GM12873 (cell line): ENCODE results near the gene SYT2.

ENCODE experiments used
- TF ChIP-seq, protein P1 (sequence below): IDR thresholded peaks from 2 replicates; pipeline ENCODE4 v1.5.1; 2012; ENCODE audit warnings: low read depth, mild to moderate bottlenecking, moderate library complexity, low read length, control low read depth; ENCODE audit not compliant: insufficient read depth; ENCODE audit errors: missing control alignments

SYT2 gene

DNA sequence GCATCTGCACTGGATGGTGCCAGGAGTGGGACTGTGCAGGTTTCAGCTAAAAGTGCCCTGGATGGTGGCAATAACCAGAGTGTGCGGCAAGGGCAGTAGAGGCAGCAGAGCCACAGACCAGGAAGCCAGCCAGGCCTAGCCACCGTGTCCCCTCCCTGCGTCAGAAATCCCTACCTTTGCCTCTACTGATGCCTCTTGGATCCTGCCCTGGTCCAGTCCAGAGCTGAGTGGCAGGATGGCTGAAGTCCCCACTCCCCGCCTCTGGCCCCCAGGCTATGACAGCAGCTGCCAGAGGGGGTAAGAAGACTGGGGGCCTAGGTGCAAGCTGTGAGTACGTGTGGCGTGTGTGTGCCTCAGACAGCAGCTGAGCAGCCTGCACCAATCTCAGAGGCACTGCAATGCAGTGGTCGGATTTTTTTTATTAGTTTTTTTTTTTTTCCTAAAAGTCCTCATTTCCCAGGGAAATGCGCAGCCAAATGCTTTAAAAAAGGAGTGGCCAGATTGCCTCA, 51.9 kb downstream of the SYT2 start:
- TF ChIP-seq, protein P1, sequence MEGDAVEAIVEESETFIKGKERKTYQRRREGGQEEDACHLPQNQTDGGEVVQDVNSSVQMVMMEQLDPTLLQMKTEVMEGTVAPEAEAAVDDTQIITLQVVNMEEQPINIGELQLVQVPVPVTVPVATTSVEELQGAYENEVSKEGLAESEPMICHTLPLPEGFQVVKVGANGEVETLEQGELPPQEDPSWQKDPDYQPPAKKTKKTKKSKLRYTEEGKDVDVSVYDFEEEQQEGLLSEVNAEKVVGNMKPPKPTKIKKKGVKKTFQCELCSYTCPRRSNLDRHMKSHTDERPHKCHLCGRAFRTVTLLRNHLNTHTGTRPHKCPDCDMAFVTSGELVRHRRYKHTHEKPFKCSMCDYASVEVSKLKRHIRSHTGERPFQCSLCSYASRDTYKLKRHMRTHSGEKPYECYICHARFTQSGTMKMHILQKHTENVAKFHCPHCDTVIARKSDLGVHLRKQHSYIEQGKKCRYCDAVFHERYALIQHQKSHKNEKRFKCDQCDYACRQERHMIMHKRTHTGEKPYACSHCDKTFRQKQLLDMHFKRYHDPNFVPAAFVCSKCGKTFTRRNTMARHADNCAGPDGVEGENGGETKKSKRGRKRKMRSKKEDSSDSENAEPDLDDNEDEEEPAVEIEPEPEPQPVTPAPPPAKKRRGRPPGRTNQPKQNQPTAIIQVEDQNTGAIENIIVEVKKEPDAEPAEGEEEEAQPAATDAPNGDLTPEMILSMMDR, result no peak

DNA sequence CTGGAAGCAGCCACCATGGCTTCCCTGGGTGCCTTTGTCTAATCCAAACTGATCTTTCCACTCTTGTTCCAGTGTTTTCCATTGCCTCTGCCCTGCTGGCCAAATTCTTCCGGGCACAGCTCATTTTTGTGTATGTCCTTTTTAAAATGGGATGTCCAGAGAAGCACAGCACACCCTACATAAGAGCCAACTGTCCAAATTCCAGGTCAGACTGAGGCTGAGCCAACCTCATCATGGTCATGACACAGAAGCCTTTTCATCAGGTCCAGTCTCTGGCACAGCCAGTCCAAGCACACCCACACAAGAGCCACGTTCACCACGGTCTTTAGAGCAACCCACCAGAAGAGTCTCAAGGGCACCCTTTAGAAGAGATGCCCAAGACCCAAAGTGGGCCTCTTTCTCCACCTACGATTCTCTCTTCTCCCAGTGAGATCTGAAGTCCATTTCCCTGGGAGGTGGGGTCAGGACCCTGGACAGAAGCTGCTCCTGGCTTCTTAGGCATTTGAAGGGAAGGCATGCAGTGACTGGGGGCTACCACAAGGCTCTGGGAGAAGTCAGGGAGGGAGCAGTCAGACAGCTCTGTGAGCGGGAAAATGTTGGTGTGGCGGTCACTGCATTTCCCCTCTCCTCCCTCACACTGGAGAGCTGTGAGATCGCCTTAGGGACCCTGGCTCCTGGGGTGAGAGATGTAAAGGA, 53.2 kb downstream of the SYT2 start:
- TF ChIP-seq, protein P1, result peak; percentile 22

DNA sequence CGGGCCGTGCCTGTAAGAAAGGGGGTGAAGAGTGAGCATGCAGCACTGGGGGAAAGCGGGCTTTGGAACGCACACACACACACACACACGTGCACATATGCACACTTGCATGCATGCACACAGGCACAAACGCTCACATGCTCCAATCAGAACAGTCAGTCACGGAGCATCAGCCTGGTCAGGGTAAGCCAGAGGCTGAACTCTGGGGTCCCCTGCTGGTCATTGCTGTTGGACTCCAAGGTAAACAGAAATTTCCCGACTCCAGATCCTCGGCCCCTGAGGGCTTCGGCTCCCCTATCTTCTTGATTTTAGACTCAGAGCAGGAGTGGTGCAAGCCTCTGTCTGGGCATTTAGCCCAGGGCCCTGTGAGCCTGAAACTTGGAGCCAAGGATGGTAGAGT, 54.2 kb downstream of the SYT2 start:
- TF ChIP-seq, protein P1, result peak; percentile 39

DNA sequence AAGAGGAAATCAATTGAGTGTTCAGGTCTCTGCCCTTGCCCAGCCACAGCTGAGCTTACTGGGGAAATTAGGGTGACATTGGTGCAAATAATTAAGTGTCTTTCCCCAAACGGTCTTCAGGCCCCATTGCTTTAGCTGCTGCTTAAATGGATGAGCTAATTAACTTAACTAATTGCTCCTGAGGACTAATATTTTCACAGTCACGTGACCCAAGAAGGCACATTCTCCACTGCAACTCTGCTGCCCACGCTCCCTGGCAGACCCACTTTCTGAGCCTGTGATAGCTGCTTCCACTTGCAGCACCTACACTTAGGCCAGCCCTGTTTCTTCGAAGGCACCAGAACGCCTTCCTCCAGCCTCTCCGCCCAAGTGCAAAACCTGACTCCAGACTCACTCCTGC, 56.2 kb downstream of the SYT2 start:
- TF ChIP-seq, protein P1, result no peak

DNA sequence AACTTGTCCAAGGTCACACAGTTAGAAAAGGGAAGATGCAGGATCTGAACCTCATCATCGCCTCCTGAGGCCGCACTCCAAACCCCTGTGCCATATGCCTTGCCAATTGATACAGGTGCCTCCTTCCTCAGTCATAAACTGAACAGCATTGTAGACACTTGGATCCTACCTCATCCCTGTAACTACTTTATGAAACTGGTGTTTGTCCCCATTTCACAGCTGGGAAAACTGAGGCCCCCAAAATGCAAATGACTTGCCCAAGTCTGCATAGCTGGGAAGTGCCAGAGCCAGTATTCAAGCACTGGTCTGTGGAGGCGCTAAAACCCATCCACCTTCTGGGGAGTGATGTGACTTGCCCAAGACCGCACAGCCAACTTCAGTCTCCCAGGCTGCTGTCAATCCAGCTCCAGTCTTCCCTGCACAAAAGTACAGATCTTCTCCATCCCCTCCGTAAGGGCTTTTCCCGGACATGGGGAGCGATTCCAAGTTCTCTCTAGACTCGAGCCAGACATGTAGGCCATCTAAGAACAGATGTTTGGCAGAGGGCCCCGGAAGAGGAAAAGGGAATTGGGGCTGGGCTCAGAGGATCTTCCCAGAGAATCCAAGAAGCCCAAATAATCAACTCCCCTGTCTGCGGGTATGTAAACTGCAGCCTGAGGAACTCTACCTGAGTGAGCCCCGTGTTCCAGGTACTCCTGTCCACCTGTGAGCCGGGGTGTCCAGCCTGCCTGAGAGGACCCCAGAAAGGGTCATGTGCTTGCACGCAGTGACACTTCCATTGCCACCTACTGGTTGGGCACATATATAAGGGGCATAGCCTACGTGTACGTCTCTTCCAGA, 60.5 kb downstream of the SYT2 start:
- TF ChIP-seq, protein P1, result no peak

DNA sequence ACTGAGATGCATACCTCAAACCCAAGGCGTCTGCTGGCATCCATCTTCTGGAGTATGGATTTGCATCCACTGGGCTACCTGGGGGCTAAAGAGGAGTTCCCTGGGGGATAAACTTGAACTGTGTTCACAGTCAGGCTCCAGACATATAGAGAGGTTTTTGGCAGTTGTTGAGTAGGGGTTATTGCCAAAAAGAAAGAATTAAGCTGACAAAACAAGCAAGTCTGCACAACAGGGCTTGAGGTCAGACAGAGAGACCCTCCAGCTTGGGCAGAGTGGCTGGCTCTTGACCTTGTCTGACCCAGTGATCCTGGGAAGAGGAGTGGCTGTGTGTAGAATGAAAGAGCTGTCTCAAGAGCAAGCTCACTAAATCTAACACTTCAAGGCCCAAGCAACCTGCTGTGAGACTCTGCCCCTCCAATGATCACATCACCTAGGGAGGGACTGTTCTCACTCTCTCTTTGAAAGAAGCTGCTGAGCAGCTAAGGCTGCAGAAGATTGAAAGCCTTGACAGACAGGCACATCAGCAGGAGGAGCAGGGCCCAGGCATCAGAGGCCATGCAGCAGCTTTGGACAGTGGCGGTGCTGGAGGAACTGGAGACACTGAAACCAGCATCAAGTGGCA, 61.5 kb downstream of the SYT2 start:
- TF ChIP-seq, protein P1, result no peak

DNA sequence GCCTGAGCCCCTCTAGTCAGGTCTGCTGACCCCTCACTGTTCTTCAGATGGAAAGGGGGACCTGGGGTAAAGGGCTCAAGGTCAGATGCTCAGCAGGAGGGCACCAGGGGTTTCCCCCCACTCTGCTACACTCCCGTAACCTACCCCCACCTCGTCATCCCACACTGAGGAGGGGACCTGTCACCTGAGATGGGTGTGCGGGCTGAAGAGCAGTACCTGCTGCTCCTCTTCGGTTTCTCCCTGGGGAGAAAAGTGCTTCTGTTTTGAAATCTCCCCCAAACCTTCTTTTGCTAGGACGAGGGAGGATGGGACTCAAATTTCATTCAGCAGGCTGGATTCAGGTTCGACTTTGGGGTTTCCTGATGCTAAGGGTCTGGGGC, 65.2 kb downstream of the SYT2 start:
- TF ChIP-seq, protein P1, result no peak
